SK-N-MC (cell line): ENCODE data around the gene PEF1.
"Not testable (repeated sequence)": the region's sequence is repeated elsewhere in the genome, so short reads cannot be mapped to it uniquely, and the experiment has no call there.

Experiments
- EZH2 ChIP-seq: fragments of 200-600 bp; sonication (generic); IDR thresholded peaks from one replicate; pipeline ENCODE4 v1.6.1; 2017; ENCODE audit warnings: antibody characterized with exemption
- FOXP2 ChIP-seq: optimal IDR thresholded peaks from 2 replicates; pipeline ENCODE3; 2011; ENCODE audit warnings: mild to moderate bottlenecking, moderate library complexity; ENCODE audit not compliant: insufficient read depth; ENCODE audit errors: extremely low read length, control extremely low read depth
- POLR2AphosphoS5 ChIP-seq: IDR thresholded peaks from 2 replicates; pipeline ENCODE4 v1.6.1; 2012; ENCODE audit warnings: mild to moderate bottlenecking, low read depth, low read length, borderline replicate concordance

GRCh38 chr1:31587328-31587699, 57.4 kb downstream of the PEF1 start:
- not testable (repeated sequence) for TF ChIP-seq EZH2, POLR2AphosphoS5, FOXP2
